CD14-positive monocyte (primary cell): ENCODE results near the gene SPC25. TPM values are rescaled to one million over a fixed set of nuclear protein-coding genes. Genes with fewer than 3 reads are reported as not detected.

Source experiments
- DNase-seq, 3 donors: peaks; one replicate each; pipeline ENCODE4 v3.0.0-alpha.2; 2011 to 2022
- H2AFZ ChIP-seq: 2 replicates; pipeline ENCODE4 v1.6.0; 2012; ENCODE audit warnings: mild to moderate bottlenecking, low read depth, low read length, inconsistent platforms; ENCODE audit not compliant: insufficient read depth, poor library complexity, severe bottlenecking
- H3K27ac ChIP-seq, 2 donors: 1 replicate in 1 of 2; 2 replicates in 1 of 2; pipeline ENCODE4 v1.5.1; 2012 to 2013; ENCODE audit warnings: low read length in 2 of 2, control low read depth in 1 of 2, inconsistent platforms in 1 of 2, low read depth in 1 of 2, mild to moderate bottlenecking in 1 of 2
- H3K27me3 ChIP-seq, 2 donors: one replicate each; pipeline versions ENCODE4 v1.6.0 to v1.6.1; 2011 to 2013; ENCODE audit warnings: low read length in 2 of 2; ENCODE audit not compliant: control insufficient read depth in 2 of 2, insufficient read depth in 2 of 2
- H3K36me3 ChIP-seq, 2 donors: replicated peaks in 1 of 2; 1 replicate in 1 of 2; 2 replicates in 1 of 2; pipeline versions ENCODE4 v1.5.1 to v1.6.1; 2012 to 2013; ENCODE audit warnings: low read length in 2 of 2, control low read depth in 1 of 2, inconsistent platforms in 1 of 2, mild to moderate bottlenecking in 1 of 2; ENCODE audit not compliant: insufficient read depth in 2 of 2, control insufficient read depth in 1 of 2
- H3K4me1 ChIP-seq, 2 donors: 1 replicate in 1 of 2; 2 replicates in 1 of 2; pipeline versions ENCODE4 v1.5.1 to v1.6.1; 2012 to 2013; ENCODE audit warnings: low read length in 2 of 2, control low read depth in 1 of 2, inconsistent platforms in 1 of 2, mild to moderate bottlenecking in 1 of 2, moderate library complexity in 1 of 2; ENCODE audit not compliant: insufficient read depth in 2 of 2, control insufficient read depth in 1 of 2
- H3K4me2 ChIP-seq: replicated peaks from 2 replicates; pipeline ENCODE3; 2012; ENCODE audit warnings: low read length, moderate library complexity, mild to moderate bottlenecking; ENCODE audit not compliant: poor library complexity, severe bottlenecking; ENCODE audit errors: extremely low read depth
- H3K4me3 ChIP-seq, 3 experiments: fragments of 200-600 bp in 1 of 3; sonication (generic) in 1 of 3; replicated peaks in 1 of 3; 1 replicate in 2 of 3; 2 replicates in 1 of 3; pipeline ENCODE4 v1.5.1; 2011 to 2013; ENCODE audit warnings: low read length in 3 of 3, mild to moderate bottlenecking in 3 of 3, control low read depth in 2 of 3, low read depth in 2 of 3, inconsistent platforms in 1 of 3, moderate library complexity in 1 of 3
- H3K79me2 ChIP-seq: 2 replicates; pipeline ENCODE4 v1.6.0; 2012; ENCODE audit warnings: mild to moderate bottlenecking, control low read depth, inconsistent platforms, low read length, moderate library complexity; ENCODE audit not compliant: insufficient read depth
- H3K9ac ChIP-seq: 2 replicates; pipeline ENCODE4 v1.6.0; 2017; ENCODE audit warnings: low read length, mild to moderate bottlenecking; ENCODE audit not compliant: insufficient read depth, poor library complexity, severe bottlenecking
- H3K9me3 ChIP-seq, 2 donors: replicated peaks in 1 of 2; 1 replicate in 1 of 2; 2 replicates in 1 of 2; pipeline versions ENCODE4 v1.5.1 to v1.6.1; 2012 to 2013; ENCODE audit warnings: low read length in 2 of 2, control low read depth in 1 of 2; ENCODE audit not compliant: control insufficient read depth in 1 of 2, insufficient read depth in 1 of 2
- H4K20me1 ChIP-seq: 2 replicates; pipeline ENCODE4 v1.6.0; 2012; ENCODE audit warnings: mild to moderate bottlenecking, low read length, control low read depth, moderate library complexity; ENCODE audit not compliant: insufficient read depth
- H3K27ac Mint-ChIP-seq, 7 donors: one replicate each; pipeline ENCODE4 v1.8.0; 2020; ENCODE audit warnings: mild to moderate bottlenecking in 7 of 7, mixed read lengths in 7 of 7, moderate library complexity in 6 of 7, inconsistent platforms in 2 of 7
- H3K27me3 Mint-ChIP-seq, 3 donors: one replicate each; pipeline ENCODE4 v1.8.0; 2021 to 2022; ENCODE audit warnings: low read depth in 3 of 3, mild to moderate bottlenecking in 3 of 3, mixed read lengths in 3 of 3, moderate library complexity in 3 of 3, inconsistent platforms in 1 of 3
- H3K36me3 Mint-ChIP-seq, 2 donors: one replicate each; pipeline ENCODE4 v1.8.0; 2020; ENCODE audit warnings: mixed read lengths in 2 of 2, inconsistent platforms in 1 of 2, mild to moderate bottlenecking in 1 of 2
- H3K4me1 Mint-ChIP-seq: one replicate; pipeline ENCODE4 v1.8.0; 2020; ENCODE audit warnings: mild to moderate bottlenecking, mixed read lengths
- H3K4me3 Mint-ChIP-seq, 2 donors: one replicate each; pipeline ENCODE4 v1.8.0; 2020; ENCODE audit warnings: mild to moderate bottlenecking in 2 of 2, mixed read lengths in 2 of 2, moderate library complexity in 1 of 2
- H3K9me3 Mint-ChIP-seq, 7 donors: one replicate each; pipeline ENCODE4 v1.8.0; 2020 to 2022; ENCODE audit warnings: mixed read lengths in 7 of 7, mild to moderate bottlenecking in 6 of 7, moderate library complexity in 6 of 7, inconsistent platforms in 2 of 7
- CTCF ChIP-seq: fragments of 200-600 bp; IDR thresholded peaks from one replicate; pipeline ENCODE4 v1.8.0; 2022; ENCODE audit warnings: antibody characterized with exemption, mild to moderate bottlenecking
- WGBS: methylation state at CpG from one replicate; pipeline ENCODE4 v1.1.5; 2013; ENCODE audit warnings: missing lambda C conversion rate; ENCODE audit not compliant: insufficient coverage; 5-methylcytosine and 5-hydroxymethylcytosine counted together
- intact Hi-C, 2 donors: fragments of 100-400 bp; cut with micrococcal nuclease; formaldehyde crosslinking; loops; one replicate each; pipeline versions ENCODE4 v1.15.0 to v1.15.1; 2023
- polyA minus RNA-seq: library from RNA; depleted of rRNA, polyadenylated mRNA; stranded (reverse); fragments of >200 nt; gene quantifications from 2 replicates; pipeline ENCODE4 v1.2.3, GENCODE V29; 2012
- polyA plus RNA-seq, 3 donors: library from polyadenylated mRNA; depleted of rRNA in 1 of 3; unstranded in 2 of 3; stranded (reverse) in 1 of 3; fragments of 300-500 nt in 2 of 3; fragments of >200 nt in 1 of 3; fragmentation: Illumina TruSeq in 2 of 3; gene quantifications; 1 replicate in 2 of 3; 2 replicates in 1 of 3; pipeline ENCODE4 v1.2.3, GENCODE V29; 2012 to 2021
- total RNA-seq, 12 experiments: library from RNA in 1 of 12; stranded (reverse) in 1 of 12; fragments of 120-200 nt in 1 of 12; gene quantifications; one replicate each; pipeline ENCODE4 v1.2.4 and lab custom pipeline; 2013 to 2026; ENCODE audit warnings: mixed read lengths in 6 of 12, inconsistent platforms in 1 of 12

Gene SPC25
- total RNA-seq (2013): 0.04 TPM
- polyA plus RNA-seq (not detected), polyA minus RNA-seq (not detected in 2 replicates), total RNA-seq (lab: John Stamatoyannopoulos, UW) (0 to 2.8 (median 0.17) reads per million in 11 experiments)

GRCh38 chr2:168890006-168890782 is at the start of gene SPC25:
Gene SPC25 (minus strand): TSS chr2:168890430. CDS start chr2:168889519, 911 bp downstream.
- H3K9me3 ChIP-seq: no peaks in the 10 kb centered on the region
- peaks cover 3% of the 10 kb centered on the region in 2 donors for H3K27me3 ChIP-seq
- peak within 1 kb of the TSS; percentile 73 to 84 (median 77) for H3K4me3 ChIP-seq
- peaks cover 24% of the 10 kb centered on the region for H3K79me2 ChIP-seq
- DNase-seq: peak; percentile 78 to 86 (median 85)
- no peak within 1 kb of the TSS for H3K27ac ChIP-seq
- intact Hi-C loops: no loop called here
- peaks cover 3 to 8% (median 6%) of the 10 kb centered on the region in 3 donors for H3K27me3 Mint-ChIP-seq
- peak within 1 kb of the TSS; percentile 92 for H2AFZ ChIP-seq
- H3K4me2 ChIP-seq: peak within 1 kb of the TSS; percentile 95
- peaks cover 9 to 24% of the 10 kb centered on the region in 2 donors for H3K36me3 ChIP-seq
- H3K9ac ChIP-seq: peak within 1 kb of the TSS; percentile 40
- TF ChIP-seq CTCF: no peak
- peaks cover 10 to 17% of the 10 kb centered on the region in 2 donors for H3K4me1 ChIP-seq
- peak within 1 kb of the TSS in 4 of 7 donors; percentile 34 to 81 (median 65) for H3K27ac Mint-ChIP-seq
- H3K9me3 Mint-ChIP-seq: no peaks in the 10 kb centered on the region
- H3K36me3 Mint-ChIP-seq: peaks cover 13 to 23% of the 10 kb centered on the region in 2 donors
- H3K4me3 Mint-ChIP-seq: peak within 1 kb of the TSS; percentile 97 to 98
- H4K20me1 ChIP-seq: no peaks in the 10 kb centered on the region
- peaks cover 15% of the 10 kb centered on the region for H3K4me1 Mint-ChIP-seq
- 0% methylated on average over 35 of the region's 38 CpGs for WGBS

DNA sequence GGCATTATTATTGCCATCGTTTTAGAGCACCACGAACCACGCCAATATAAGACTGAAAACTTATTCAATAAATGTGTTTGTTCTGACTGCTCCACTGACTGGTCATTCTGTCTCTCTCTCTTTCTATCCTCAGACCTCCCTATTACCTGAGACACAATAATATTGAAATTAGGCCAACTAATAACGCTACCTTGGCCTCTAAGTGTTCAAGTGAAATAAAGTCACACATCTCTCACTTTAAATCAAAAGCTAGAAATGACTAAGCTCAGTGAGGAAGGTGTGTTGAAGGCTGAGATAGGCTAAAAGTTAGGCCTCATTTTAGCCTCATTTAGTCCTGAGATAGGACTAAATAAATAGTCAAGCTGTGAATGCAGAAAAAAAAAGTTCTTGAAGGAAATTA is 49.7 kb upstream of the SPC25 start:
- no peak for TF ChIP-seq CTCF
- Histone ChIP-seq H3K9ac (no peak overlapping the region), H4K20me1 (no peaks in the 10 kb centered on the region), H2AFZ (no peak overlapping the region), H3K4me2 (no peak overlapping the region), H3K4me3 (no peak overlapping the region), H3K27me3 (no peaks in the 10 kb centered on the region), H3K9me3 (no peaks in the 10 kb centered on the region), H3K4me1 (no peaks in the 10 kb centered on the region), H3K36me3 (no peaks in the 10 kb centered on the region), H3K27ac (no peak overlapping the region), H3K79me2 (no peaks in the 10 kb centered on the region)
- intact Hi-C loops: no loop called here
- WGBS: no CpG with 5 or more reads among the region's 4 CpGs
- Mint-ChIP-seq H3K27me3 (peaks cover 0 to 5% (median 0%) of the 10 kb centered on the region in 3 donors), H3K36me3 (no peaks in the 10 kb centered on the region), H3K4me1 (peaks cover 9% of the 10 kb centered on the region), H3K4me3 (no peak overlapping the region), H3K27ac (no peak overlapping the region), H3K9me3 (peaks cover 0 to 2% (median 0%) of the 10 kb centered on the region in 7 donors)
- DNase-seq: no peak
